ENCODE measurements around the gene DOLPP1.

DOLPP1 gene

GRCh38 chr9:129137292-129138143, 56.6 kb downstream of the DOLPP1 start:
- peaks cover 33% of the 10 kb centered on the region for H3K4me1 ChIP-seq (ENCODE audit: control insufficient read depth, insufficient read depth, low read length, poor library complexity, severe bottlenecking)
- H3K27me3 ChIP-seq (replicated peaks; ENCODE audit: control insufficient read depth, insufficient read depth, low read length, poor library complexity, severe bottlenecking), result no peaks in the 10 kb centered on the region
- H3K36me3 ChIP-seq (ENCODE audit: control insufficient read depth, insufficient read depth, low read length), result peaks cover 21% of the 10 kb centered on the region
- no peak overlapping the region for H3K27ac ChIP-seq (ENCODE audit: insufficient read depth, low read length, poor library complexity, severe bottlenecking)
- H3K4me3 ChIP-seq (ENCODE audit: insufficient read depth, low read depth, low read length, poor library complexity, severe bottlenecking), result no peak overlapping the region
- DNase-seq, result no peak
- no peaks in the 10 kb centered on the region for H3K9me3 ChIP-seq (ENCODE audit: control insufficient read depth, low read length)

GRCh38 chr9:129138144-129138462, 57.2 kb downstream of the DOLPP1 start:
- peaks cover 33% of the 10 kb centered on the region for H3K4me1 ChIP-seq (ENCODE audit: control insufficient read depth, insufficient read depth, low read length, poor library complexity, severe bottlenecking)
- no peak for DNase-seq
- no peak overlapping the region for H3K27ac ChIP-seq (ENCODE audit: insufficient read depth, low read length, poor library complexity, severe bottlenecking)
- no peaks in the 10 kb centered on the region for H3K27me3 ChIP-seq (replicated peaks; ENCODE audit: control insufficient read depth, insufficient read depth, low read length, poor library complexity, severe bottlenecking)
- H3K9me3 ChIP-seq (ENCODE audit: control insufficient read depth, low read length), result no peaks in the 10 kb centered on the region
- no peak overlapping the region for H3K4me3 ChIP-seq (ENCODE audit: insufficient read depth, low read depth, low read length, poor library complexity, severe bottlenecking)
- H3K36me3 ChIP-seq (ENCODE audit: control insufficient read depth, insufficient read depth, low read length), result peaks cover 21% of the 10 kb centered on the region

- Histone ChIP-seq H3K9me3 (ENCODE audit: control insufficient read depth, low read length) (no peaks in the 10 kb centered on the region), H3K27ac (ENCODE audit: insufficient read depth, low read length, poor library complexity, severe bottlenecking) (no peak overlapping the region), H3K4me3 (ENCODE audit: insufficient read depth, low read depth, low read length, poor library complexity, severe bottlenecking) (no peak overlapping the region), H3K4me1 (ENCODE audit: control insufficient read depth, insufficient read depth, low read length, poor library complexity, severe bottlenecking) (peaks cover 33% of the 10 kb centered on the region), H3K36me3 (ENCODE audit: control insufficient read depth, insufficient read depth, low read length) (peaks cover 24% of the 10 kb centered on the region), H3K27me3 (replicated peaks; ENCODE audit: control insufficient read depth, insufficient read depth, low read length, poor library complexity, severe bottlenecking) (no peaks in the 10 kb centered on the region)
- no peak for DNase-seq
Measured at GRCh38 chr9:129138476-129139232, 57.7 kb downstream of the DOLPP1 start.

DNA sequence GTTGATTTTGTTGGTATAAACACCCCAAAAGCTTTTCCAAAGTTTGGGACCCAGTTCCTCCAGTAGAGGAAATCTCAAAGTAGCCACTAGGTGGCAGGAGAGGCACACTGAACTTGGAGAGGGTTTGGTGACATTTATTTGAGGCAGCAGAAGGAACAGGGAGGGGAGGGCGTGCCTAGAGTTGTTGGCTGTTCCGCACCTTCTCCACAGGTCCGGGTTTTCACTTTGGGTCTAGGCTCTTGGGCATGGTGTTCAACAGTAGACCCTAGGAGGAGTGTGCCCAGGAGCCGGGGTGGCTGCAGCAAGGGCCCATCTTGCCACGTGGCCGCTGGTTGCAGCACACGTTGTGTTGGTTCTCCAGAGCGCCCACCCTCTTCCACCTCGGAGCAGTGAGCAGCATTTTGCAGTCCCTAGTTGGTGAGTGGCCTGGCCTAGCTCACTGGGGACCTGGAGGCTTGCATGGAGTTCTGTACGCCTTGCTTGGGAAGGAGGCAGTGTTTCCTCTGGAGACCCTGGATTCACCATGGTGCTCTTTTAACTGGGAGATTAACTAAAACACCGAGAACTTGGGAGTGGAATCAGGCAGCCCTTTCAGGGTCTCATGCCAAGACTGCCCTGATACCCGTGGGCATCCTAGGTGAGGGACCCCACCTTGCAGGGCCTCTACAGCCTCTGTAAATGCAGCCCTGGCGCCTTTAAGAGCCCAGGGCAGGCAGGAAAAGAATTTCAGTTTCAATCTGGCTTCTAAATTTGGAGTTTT, 58.5 kb downstream of the DOLPP1 start:
- Histone ChIP-seq H3K36me3 (ENCODE audit: control insufficient read depth, insufficient read depth, low read length) (peaks cover 30% of the 10 kb centered on the region), H3K9me3 (ENCODE audit: control insufficient read depth, low read length) (no peaks in the 10 kb centered on the region), H3K4me3 (ENCODE audit: insufficient read depth, low read depth, low read length, poor library complexity, severe bottlenecking) (peak overlapping the region; percentile 71), H3K27me3 (replicated peaks; ENCODE audit: control insufficient read depth, insufficient read depth, low read length, poor library complexity, severe bottlenecking) (no peaks in the 10 kb centered on the region), H3K27ac (ENCODE audit: insufficient read depth, low read length, poor library complexity, severe bottlenecking) (peak overlapping the region; percentile 96), H3K4me1 (ENCODE audit: control insufficient read depth, insufficient read depth, low read length, poor library complexity, severe bottlenecking) (peaks cover 33% of the 10 kb centered on the region)
- peak; percentile 49 to 70 (median 56) for DNase-seq

DNA sequence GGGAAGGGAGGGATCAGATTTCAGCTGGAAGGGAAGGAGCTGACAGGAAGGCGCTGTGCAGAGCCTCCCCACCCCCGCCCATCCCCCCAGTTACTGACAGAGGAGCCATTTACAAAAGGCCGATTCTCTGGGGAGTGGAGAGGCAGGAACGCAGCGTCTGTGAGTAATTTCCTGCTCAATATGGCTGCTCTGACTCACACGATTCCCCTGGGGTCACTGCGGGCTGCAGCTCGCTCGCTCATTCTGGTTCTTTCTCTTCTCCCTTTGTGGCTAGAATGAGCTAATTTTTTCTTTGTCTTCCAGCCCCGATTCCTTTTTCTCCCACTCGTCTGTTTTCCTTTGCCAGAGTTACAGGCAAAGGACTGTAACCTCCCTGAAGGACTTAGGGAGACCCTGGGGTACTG, 59.1 kb downstream of the DOLPP1 start:
- H3K4me1 ChIP-seq (ENCODE audit: control insufficient read depth, insufficient read depth, low read length, poor library complexity, severe bottlenecking), result peaks cover 33% of the 10 kb centered on the region
- peaks cover 30% of the 10 kb centered on the region for H3K36me3 ChIP-seq (ENCODE audit: control insufficient read depth, insufficient read depth, low read length)
- no peaks in the 10 kb centered on the region for H3K27me3 ChIP-seq (replicated peaks; ENCODE audit: control insufficient read depth, insufficient read depth, low read length, poor library complexity, severe bottlenecking)

More for the DNA sequence above, 59.1 kb downstream of the DOLPP1 start:
- peak; percentile 64 to 72 (median 70) for DNase-seq
- Histone ChIP-seq H3K4me3 (ENCODE audit: insufficient read depth, low read depth, low read length, poor library complexity, severe bottlenecking) (peak overlapping the region; percentile 71), H3K9me3 (ENCODE audit: control insufficient read depth, low read length) (no peaks in the 10 kb centered on the region), H3K27ac (ENCODE audit: insufficient read depth, low read length, poor library complexity, severe bottlenecking) (peak overlapping the region; percentile 96)

All from effector memory CD4-positive, alpha-beta T cell (primary cell).